Memory B cell (primary cell): ENCODE measurements around the gene CLEC4E.
"Not testable (repeated sequence)": the region's sequence is repeated elsewhere in the genome, so short reads cannot be mapped to it uniquely, and the experiment has no call there.

Experiments used
- ATAC-seq: fragments of 150-1000 bp; cut with Tn5 transposase; 2 replicates; pipeline ENCODE4 v1.10.0; 2021; ENCODE audit warnings: low read depth, mild to moderate bottlenecking, moderate library complexity
- DNase-seq, 2 donors: peaks; one replicate each; pipeline ENCODE4 v3.0.0; 2022; ENCODE audit warnings: low spot score in 2 of 2
- H3K27ac Mint-ChIP-seq: one replicate; pipeline ENCODE4 v1.8.0; 2022; ENCODE audit warnings: mild to moderate bottlenecking, moderate library complexity, mixed read lengths
- H3K27me3 Mint-ChIP-seq: one replicate; pipeline ENCODE4 v1.8.0; 2022; ENCODE audit warnings: mixed read lengths
- H3K36me3 Mint-ChIP-seq: one replicate; pipeline ENCODE4 v1.8.0; 2022; ENCODE audit warnings: mild to moderate bottlenecking, mixed read lengths
- H3K4me1 Mint-ChIP-seq: one replicate; pipeline ENCODE4 v1.8.0; 2022; ENCODE audit warnings: mixed read lengths
- H3K4me3 Mint-ChIP-seq: one replicate; pipeline ENCODE4 v1.8.0; 2022; ENCODE audit warnings: mild to moderate bottlenecking, moderate library complexity, mixed read lengths
- H3K9me3 Mint-ChIP-seq: one replicate; pipeline ENCODE4 v1.8.0; 2022; ENCODE audit warnings: mixed read lengths

Gene CLEC4E

GRCh38 chr12:8554451-8555195 lies 13.9 kb upstream of the CLEC4E start:
- DNase-seq (no peak), ATAC-seq (no peak)
- Mint-ChIP-seq H3K4me1 (no peaks in the 10 kb centered on the region), H3K36me3 (no peaks in the 10 kb centered on the region), H3K27ac (no peak overlapping the region), H3K27me3 (peaks cover 2% of the 10 kb centered on the region), H3K4me3 (no peak overlapping the region), H3K9me3 (no peaks in the 10 kb centered on the region)

DNA sequence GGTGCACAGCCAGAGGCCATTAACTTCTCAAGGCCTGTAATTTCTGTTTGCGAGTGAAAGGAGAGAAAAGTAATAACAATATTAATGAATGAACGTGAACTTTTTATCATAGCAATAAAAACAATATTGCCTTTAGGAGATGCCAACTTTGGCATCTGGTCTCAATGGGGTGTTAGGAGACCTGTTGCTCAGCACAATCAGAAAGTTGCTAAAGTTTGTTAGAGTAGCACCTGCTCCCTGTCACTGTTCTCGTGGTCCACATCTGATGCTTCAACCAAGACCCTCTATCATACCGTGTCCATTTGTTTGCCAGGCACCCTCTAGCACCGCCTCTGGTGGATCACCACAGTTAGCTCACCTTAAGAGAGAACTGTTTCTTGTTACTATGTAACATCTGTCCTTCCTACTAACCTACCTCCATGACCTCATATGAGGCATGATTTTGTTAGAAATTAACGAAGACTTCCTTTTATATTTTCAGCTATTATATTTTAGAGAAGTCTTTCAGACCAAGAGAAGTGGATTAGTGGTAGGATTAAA lies 12.5 kb upstream of the CLEC4E start:
- ATAC-seq (no peak), DNase-seq (no peak)
- no peak overlapping the region for H3K4me3 Mint-ChIP-seq
- H3K27me3 Mint-ChIP-seq = no peaks in the 10 kb centered on the region
- peaks cover 2% of the 10 kb centered on the region for H3K4me1 Mint-ChIP-seq
- no peaks in the 10 kb centered on the region for H3K36me3 Mint-ChIP-seq
- H3K9me3 Mint-ChIP-seq = no peaks in the 10 kb centered on the region
- no peak overlapping the region for H3K27ac Mint-ChIP-seq

- no peak overlapping the region for H3K27ac Mint-ChIP-seq
- H3K4me3 Mint-ChIP-seq = no peak overlapping the region
- peaks cover 6% of the 10 kb centered on the region for H3K4me1 Mint-ChIP-seq
- H3K9me3 Mint-ChIP-seq = no peaks in the 10 kb centered on the region
- ATAC-seq = no peak
- no peak for DNase-seq
- H3K36me3 Mint-ChIP-seq = no peaks in the 10 kb centered on the region
- H3K27me3 Mint-ChIP-seq = peaks cover 2% of the 10 kb centered on the region
These were observed 8.7 kb upstream of the CLEC4E start for GRCh38 chr12:8549381-8549780.

DNA sequence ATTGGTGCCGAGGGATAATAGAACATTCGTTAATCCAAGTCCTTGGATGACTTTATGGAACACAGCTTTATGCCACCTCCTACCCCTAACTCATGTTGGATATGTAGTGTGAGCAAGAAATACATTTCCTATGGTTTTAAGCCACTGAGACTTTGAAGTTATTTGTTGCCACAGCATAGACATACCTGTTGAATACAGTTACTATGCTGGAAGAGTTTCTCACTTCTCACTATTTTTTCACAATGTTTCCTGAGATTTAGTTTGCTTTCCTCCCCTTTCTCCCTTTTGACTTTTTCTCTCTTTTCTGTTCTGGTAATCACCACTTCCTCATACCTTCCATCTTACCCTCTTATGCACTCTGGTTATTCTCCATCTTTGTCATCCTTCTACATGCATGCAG lies 7.5 kb upstream of the CLEC4E start:
- no peak overlapping the region for H3K27ac Mint-ChIP-seq
- no peaks in the 10 kb centered on the region for H3K9me3 Mint-ChIP-seq

GRCh38 chr12:8547645-8548044 lies 6.9 kb upstream of the CLEC4E start:
- Mint-ChIP-seq H3K4me1 (peaks cover 6% of the 10 kb centered on the region), H3K27ac (no peak overlapping the region), H3K9me3 (no peaks in the 10 kb centered on the region), H3K27me3 (peaks cover 2% of the 10 kb centered on the region), H3K36me3 (no peaks in the 10 kb centered on the region), H3K4me3 (no peak overlapping the region)
- ATAC-seq (no peak), DNase-seq (no peak)

More for the DNA sequence above, 7.5 kb upstream of the CLEC4E start:
- ATAC-seq (no peak), DNase-seq (no peak)
- H3K36me3 Mint-ChIP-seq = no peaks in the 10 kb centered on the region
- H3K4me3 Mint-ChIP-seq = no peak overlapping the region
- H3K27me3 Mint-ChIP-seq = peaks cover 2% of the 10 kb centered on the region
- peaks cover 6% of the 10 kb centered on the region for H3K4me1 Mint-ChIP-seq

- H3K27ac Mint-ChIP-seq = no peak overlapping the region
- no peaks in the 10 kb centered on the region for H3K36me3 Mint-ChIP-seq
- no peak for DNase-seq
- no peak for ATAC-seq
- H3K4me3 Mint-ChIP-seq = no peak overlapping the region
- H3K27me3 Mint-ChIP-seq = peaks cover 4% of the 10 kb centered on the region
- H3K4me1 Mint-ChIP-seq = peaks cover 7% of the 10 kb centered on the region
- peaks cover under 1% of the 10 kb centered on the region for H3K9me3 Mint-ChIP-seq
These were observed 5.9 kb upstream of the CLEC4E start for GRCh38 chr12:8546591-8546990.

- peaks cover 10% of the 10 kb centered on the region for H3K27me3 Mint-ChIP-seq
These were observed 3.6 kb upstream of the CLEC4E start for GRCh38 chr12:8544295-8544694.

GRCh38 chr12:8541562-8541961 lies 857 bp upstream of the CLEC4E start:
- DNase-seq (no peak), ATAC-seq (no peak)
- H3K9me3 Mint-ChIP-seq = peaks cover 2% of the 10 kb centered on the region
- no peak overlapping the region for H3K4me3 Mint-ChIP-seq
- H3K27me3 Mint-ChIP-seq = peaks cover 14% of the 10 kb centered on the region
- H3K4me1 Mint-ChIP-seq = peaks cover 9% of the 10 kb centered on the region
- no peaks in the 10 kb centered on the region for H3K36me3 Mint-ChIP-seq
- no peak overlapping the region for H3K27ac Mint-ChIP-seq

More at GRCh38 chr12:8544295-8544694, 3.6 kb upstream of the CLEC4E start:
- peaks cover 2% of the 10 kb centered on the region for H3K9me3 Mint-ChIP-seq
- ATAC-seq (peak; percentile 79), DNase-seq (peak; percentile 73 to 74)
- H3K4me1 Mint-ChIP-seq = peaks cover 9% of the 10 kb centered on the region
- H3K27ac Mint-ChIP-seq = no peak overlapping the region
- H3K36me3 Mint-ChIP-seq = no peaks in the 10 kb centered on the region
- H3K4me3 Mint-ChIP-seq = no peak overlapping the region

DNA sequence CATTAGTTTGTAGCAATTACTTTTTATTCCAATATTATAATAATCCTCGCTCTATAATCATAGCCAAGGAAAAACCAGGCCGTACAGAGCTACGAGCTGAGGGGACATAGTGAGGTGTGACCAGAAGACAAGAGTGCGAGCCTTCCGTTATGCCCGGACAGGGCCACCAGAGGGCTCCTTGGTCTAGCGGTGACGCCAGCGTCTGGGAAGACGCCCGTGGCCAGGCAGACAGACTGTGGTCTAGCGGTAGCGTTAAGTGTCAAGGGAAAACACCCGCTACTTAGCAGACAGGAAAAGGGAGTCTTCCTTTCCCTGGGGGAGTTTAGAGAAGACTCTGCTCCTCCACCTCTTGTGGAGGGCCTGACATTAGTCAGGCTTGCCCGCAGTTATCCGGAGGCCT lies 2.9 kb downstream of the CLEC4E start:
- H3K27ac Mint-ChIP-seq, H3K36me3 Mint-ChIP-seq, H3K4me3 Mint-ChIP-seq, H3K9me3 Mint-ChIP-seq, H3K4me1 Mint-ChIP-seq: not testable (repeated sequence)
- peaks cover 15% of the 10 kb centered on the region for H3K27me3 Mint-ChIP-seq
- peak; percentile 35 for ATAC-seq
- DNase-seq = peak in 1 of 2 donors; percentile 15

- H3K27ac Mint-ChIP-seq = no peak overlapping the region
- peaks cover 16% of the 10 kb centered on the region for H3K27me3 Mint-ChIP-seq
- no peak overlapping the region for H3K4me3 Mint-ChIP-seq
- no peaks in the 10 kb centered on the region for H3K9me3 Mint-ChIP-seq
- ATAC-seq (no peak), DNase-seq (no peak)
- peaks cover 2% of the 10 kb centered on the region for H3K4me1 Mint-ChIP-seq
- no peaks in the 10 kb centered on the region for H3K36me3 Mint-ChIP-seq
These were observed 8.7 kb downstream of the CLEC4E start for GRCh38 chr12:8532045-8532444.

GRCh38 chr12:8527250-8528130 lies 13.2 kb downstream of the CLEC4E start:
- Mint-ChIP-seq H3K4me1 (peaks cover 2% of the 10 kb centered on the region), H3K4me3 (no peak overlapping the region), H3K36me3 (peaks cover 3% of the 10 kb centered on the region), H3K27ac (no peak overlapping the region), H3K27me3 (peaks cover 16% of the 10 kb centered on the region), H3K9me3 (peaks cover 7% of the 10 kb centered on the region)
- DNase-seq (no peak), ATAC-seq (no peak)

- no peaks in the 10 kb centered on the region for H3K36me3 Mint-ChIP-seq
- H3K4me3 Mint-ChIP-seq = no peak overlapping the region
- DNase-seq = no peak
- H3K9me3 Mint-ChIP-seq = peaks cover 2% of the 10 kb centered on the region
- no peak for ATAC-seq
- no peak overlapping the region for H3K27ac Mint-ChIP-seq
- peaks cover 16% of the 10 kb centered on the region for H3K27me3 Mint-ChIP-seq
- H3K4me1 Mint-ChIP-seq = no peaks in the 10 kb centered on the region
These were observed 21.5 kb downstream of the CLEC4E start for GRCh38 chr12:8519171-8519570.

- ATAC-seq (no peak), DNase-seq (no peak)
- peaks cover 18% of the 10 kb centered on the region for H3K27me3 Mint-ChIP-seq
- H3K4me1 Mint-ChIP-seq = no peaks in the 10 kb centered on the region
- H3K4me3 Mint-ChIP-seq = no peak overlapping the region
- H3K27ac Mint-ChIP-seq = no peak overlapping the region
- no peaks in the 10 kb centered on the region for H3K36me3 Mint-ChIP-seq
- peaks cover 2% of the 10 kb centered on the region for H3K9me3 Mint-ChIP-seq
These were observed 22.7 kb downstream of the CLEC4E start for GRCh38 chr12:8517971-8518370.

GRCh38 chr12:8513256-8513655 lies 27.4 kb downstream of the CLEC4E start, which contains the start of gene CLEC4D:
Gene CLEC4D (plus strand): TSS chr12:8513503. CDS start chr12:8513733, 230 bp downstream.
- Mint-ChIP-seq H3K9me3 (no peaks in the 10 kb centered on the region), H3K36me3 (no peaks in the 10 kb centered on the region), H3K27ac (no peak within 1 kb of the TSS), H3K4me1 (peaks cover 11% of the 10 kb centered on the region), H3K4me3 (no peak within 1 kb of the TSS), H3K27me3 (peaks cover 22% of the 10 kb centered on the region)
- no peak for ATAC-seq
- no peak for DNase-seq
